ENCODE measurements around the gene GRIK1. TPM values are rescaled to one million over a fixed set of nuclear protein-coding genes. Genes with fewer than 3 reads are reported as not detected.

Gene GRIK1
- total RNA-seq, 1 donor from 2014 or later, result not detected

DNA sequence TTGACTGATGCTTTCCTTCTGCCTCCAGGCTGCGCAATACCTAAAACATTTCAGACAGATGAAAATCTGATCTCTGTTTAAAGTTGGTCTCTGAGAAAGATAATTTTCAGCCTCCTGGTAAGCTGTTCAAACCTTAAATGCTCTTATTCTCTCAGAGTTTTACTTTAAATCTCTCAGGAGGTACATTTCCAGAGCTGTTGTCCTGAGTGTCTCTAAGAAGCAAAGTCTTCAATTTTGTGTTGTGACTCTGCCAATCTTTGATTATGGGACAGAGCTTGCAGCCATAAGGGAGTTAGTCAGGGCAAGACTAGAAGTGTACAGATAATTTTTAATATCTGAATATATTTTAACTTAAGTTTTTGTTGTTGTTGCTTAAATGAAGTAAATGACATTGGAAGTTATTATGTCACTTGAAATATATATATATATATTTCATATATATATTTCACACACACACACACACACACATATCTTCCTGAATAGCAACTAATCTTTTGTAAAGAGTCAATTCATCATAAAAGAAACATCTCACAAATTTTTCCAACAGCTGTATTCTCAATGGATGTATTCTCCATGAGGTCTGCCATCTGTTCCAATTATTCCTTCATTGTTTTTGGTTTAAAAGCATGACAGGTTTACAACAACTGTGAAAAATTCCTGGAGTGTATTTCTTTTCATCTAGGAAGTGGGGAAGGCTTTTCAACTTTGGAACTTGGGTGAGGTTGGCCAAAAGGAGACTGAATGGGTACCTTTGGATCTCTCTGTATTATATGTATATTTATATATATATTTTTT lies 381.7 kb downstream of the GRIK1 start:
- no peak for DNase-seq (ENCODE audit: low read depth)
- no peak overlapping the region for H3K4me3 ChIP-seq (ENCODE audit: low read depth, low read length)
- TF ChIP-seq, protein P1, sequence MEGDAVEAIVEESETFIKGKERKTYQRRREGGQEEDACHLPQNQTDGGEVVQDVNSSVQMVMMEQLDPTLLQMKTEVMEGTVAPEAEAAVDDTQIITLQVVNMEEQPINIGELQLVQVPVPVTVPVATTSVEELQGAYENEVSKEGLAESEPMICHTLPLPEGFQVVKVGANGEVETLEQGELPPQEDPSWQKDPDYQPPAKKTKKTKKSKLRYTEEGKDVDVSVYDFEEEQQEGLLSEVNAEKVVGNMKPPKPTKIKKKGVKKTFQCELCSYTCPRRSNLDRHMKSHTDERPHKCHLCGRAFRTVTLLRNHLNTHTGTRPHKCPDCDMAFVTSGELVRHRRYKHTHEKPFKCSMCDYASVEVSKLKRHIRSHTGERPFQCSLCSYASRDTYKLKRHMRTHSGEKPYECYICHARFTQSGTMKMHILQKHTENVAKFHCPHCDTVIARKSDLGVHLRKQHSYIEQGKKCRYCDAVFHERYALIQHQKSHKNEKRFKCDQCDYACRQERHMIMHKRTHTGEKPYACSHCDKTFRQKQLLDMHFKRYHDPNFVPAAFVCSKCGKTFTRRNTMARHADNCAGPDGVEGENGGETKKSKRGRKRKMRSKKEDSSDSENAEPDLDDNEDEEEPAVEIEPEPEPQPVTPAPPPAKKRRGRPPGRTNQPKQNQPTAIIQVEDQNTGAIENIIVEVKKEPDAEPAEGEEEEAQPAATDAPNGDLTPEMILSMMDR (conservative IDR thresholded peaks at IDR 0.05; ENCODE audit: low read depth, low read length), result no peak

DNA sequence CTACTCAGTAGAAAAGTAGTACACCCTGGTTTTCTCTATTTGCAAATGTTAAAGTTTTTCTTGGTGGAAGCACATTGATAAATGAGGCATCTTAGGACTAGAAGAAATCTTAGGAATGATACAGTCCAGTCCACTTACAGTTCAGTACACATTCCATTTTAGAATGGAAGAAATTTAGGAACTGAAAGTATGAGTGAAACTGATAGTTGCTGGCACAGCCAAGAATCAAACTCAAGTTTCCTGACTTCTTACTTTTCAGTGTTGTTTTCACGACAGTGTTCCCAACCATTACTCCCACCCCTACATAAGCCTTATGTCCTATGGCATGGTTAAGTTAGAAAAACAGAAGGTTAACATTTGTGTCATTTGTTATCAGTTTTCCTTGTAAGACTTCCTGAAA lies 382.6 kb downstream of the GRIK1 start:
- no peak overlapping the region for H3K4me3 ChIP-seq (ENCODE audit: low read depth, low read length)
- no peak for DNase-seq (ENCODE audit: low read depth)
- TF ChIP-seq, protein P1 (conservative IDR thresholded peaks at IDR 0.05; ENCODE audit: low read depth, low read length), result no peak

DNA sequence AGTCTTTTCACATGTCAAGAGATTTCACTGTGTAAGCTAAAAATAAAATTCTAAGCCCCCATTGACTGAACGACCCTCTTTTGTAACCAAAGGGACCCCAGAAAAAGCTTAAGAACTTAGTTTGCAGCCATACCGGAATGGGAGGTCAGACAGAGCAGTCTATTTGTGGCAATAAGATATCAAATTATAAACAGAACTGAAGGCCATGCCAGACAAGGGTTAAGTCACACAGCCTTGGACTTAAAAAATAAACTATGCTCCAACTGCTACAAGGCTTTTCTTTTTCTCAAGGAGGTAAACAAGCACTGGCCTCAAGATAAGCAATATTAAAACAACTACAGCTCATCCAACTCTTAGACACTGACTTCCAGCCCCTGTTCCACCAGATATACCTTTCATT lies 384.2 kb downstream of the GRIK1 start:
- H3K4me3 ChIP-seq (ENCODE audit: low read depth, low read length), result no peak overlapping the region
- TF ChIP-seq, protein P1 (conservative IDR thresholded peaks at IDR 0.05; ENCODE audit: low read depth, low read length), result no peak
- no peak for DNase-seq (ENCODE audit: low read depth)

DNA sequence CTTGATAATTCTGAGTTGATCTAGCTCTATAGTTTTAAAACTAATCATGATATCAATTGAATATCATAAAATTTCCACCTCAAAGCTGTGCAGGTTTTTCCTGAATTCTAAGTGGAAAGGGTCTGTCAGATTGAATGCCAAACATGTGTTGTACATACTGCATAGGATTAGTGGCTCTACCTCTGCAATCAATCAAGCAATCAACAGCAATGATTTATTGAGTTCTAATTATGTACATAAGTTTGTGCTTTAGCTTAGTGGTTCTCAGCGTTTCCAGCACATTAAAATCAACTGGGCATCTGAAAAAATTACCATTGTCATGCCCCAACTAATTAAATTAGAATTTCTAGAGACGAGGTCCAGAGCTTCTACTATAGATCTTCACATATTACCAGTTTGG lies 389.6 kb downstream of the GRIK1 start:
- no peak for DNase-seq (ENCODE audit: low read depth)
- H3K4me3 ChIP-seq (ENCODE audit: low read depth, low read length), result no peak overlapping the region
- TF ChIP-seq, protein P1 (conservative IDR thresholded peaks at IDR 0.05; ENCODE audit: low read depth, low read length), result no peak

DNA sequence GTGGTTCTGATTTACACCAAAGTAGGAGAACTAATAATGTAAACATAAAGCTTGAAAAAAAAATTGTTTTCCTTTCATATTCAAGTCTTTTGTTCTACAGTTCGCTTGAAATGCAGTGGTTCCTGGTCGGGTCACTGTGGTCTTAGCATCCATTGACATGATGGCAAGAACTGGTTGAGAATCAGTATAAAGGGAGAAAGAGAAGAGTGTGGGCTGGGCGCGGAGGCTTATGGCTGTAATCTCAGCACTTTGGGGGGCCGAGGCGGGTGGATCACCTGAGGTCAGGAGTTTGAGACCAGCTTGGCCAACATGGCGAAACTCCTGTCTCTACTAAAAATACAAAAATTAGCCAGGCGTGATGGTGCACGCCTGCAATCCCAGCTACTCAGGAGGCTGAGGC lies 390.2 kb downstream of the GRIK1 start:
- TF ChIP-seq, protein P1 (conservative IDR thresholded peaks at IDR 0.05; ENCODE audit: low read depth, low read length), result no peak

DNA sequence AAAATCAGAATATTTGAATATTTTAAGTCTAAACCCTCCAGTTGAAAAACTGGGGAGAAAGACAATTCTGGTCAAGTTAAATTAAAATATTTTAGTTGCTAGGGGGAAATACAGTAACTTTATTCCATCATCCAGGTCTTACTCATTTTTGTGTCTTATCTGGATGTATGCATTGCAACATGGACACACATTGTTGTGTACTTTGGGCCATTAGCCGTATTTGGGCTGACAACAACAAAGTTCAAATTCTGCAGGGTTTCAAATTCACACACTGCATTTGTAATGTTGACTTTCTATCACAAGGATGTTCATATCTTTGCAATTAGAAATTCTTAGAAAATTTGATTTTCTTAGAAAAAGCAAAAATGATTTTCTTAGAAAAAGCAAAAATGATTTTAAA lies 391.8 kb downstream of the GRIK1 start:
- TF ChIP-seq, protein P1 (conservative IDR thresholded peaks at IDR 0.05; ENCODE audit: low read depth, low read length), result no peak
- DNase-seq (ENCODE audit: low read depth), result no peak
- no peak overlapping the region for H3K4me3 ChIP-seq (ENCODE audit: low read depth, low read length)

More for the DNA sequence above, 390.2 kb downstream of the GRIK1 start:
- H3K4me3 ChIP-seq (ENCODE audit: low read depth, low read length), result no peak overlapping the region
- no peak for DNase-seq (ENCODE audit: low read depth)

DNA sequence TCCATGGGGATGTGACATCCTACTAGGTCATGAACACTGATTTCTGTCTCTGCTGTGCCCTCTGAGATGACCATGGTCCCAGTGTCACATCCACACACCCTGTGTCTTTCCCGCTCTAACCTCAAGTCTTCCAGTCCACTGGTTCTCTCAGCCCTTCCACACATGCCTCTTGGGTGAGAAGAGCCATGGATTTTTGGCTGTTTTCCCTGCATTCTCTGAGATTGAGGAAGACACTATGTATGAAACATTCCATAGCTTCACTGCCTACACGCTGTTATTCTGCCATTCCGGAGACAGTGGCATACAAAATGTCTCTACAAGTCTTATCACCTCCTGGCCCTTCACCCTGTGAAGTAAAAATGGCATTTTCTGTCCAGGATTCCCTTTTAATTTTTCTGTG lies 393.7 kb downstream of the GRIK1 start:
- no peak for DNase-seq (ENCODE audit: low read depth)
- TF ChIP-seq, protein P1 (conservative IDR thresholded peaks at IDR 0.05; ENCODE audit: low read depth, low read length), result no peak
- no peak overlapping the region for H3K4me3 ChIP-seq (ENCODE audit: low read depth, low read length)

All from epithelial cell of proximal tubule (primary cell).